ENCODE data around the gene EHBP1. TPM values are rescaled to one million over a fixed set of nuclear protein-coding genes. Genes with fewer than 3 reads are reported as not detected.

Gene EHBP1
- polyA plus RNA-seq, 3 donors, result 4.2 to 6.1 (median 6.0) TPM

DNA sequence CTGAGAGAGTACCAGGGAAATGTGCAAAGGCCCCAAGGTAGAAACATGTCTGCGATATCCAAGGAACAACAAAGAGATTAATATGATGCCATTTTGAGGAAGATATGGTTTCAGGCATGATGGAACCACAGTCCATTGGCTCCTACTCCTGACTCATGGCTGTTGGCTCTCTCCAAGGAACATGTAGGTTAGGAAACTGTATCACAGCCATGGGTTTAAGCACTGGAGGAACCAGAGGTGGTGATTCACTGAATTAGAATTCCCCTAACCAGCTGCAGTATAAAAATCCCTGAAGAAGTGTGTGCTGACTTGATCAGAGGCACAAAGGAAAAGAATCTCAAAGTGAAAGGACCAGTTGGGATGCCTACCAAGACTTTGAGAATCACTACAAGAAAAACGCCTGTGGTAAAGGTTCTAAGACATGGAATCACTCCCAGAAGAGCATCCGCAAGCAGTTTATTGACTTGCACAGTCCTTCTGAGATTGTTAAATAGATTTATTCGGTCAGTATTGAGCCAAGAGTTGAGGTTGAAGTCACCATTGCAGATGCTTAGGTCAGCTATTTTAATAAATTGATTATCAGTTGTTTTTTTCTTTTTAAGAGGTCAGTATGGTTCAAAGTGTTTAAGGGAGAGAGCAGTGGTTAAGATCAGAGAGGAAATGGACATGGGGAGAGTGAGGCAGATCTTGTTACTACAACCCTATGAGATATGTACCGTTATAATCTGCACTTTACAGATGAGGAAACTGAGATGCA lies 234.4 kb downstream of the EHBP1 start:
- Histone ChIP-seq H2AFZ (ENCODE audit: insufficient read depth, low read depth, low read length, poor library complexity, severe bottlenecking) (no peak overlapping the region), H3K4me2 (replicated peaks; ENCODE audit: extremely low read depth, low read length, poor library complexity, severe bottlenecking) (no peak overlapping the region), H3K27me3 (ENCODE audit: control insufficient read depth in 2 of 2, insufficient read depth in 2 of 2, low read length in 2 of 2) (no peaks in the 10 kb centered on the region), H3K9me3 (replicated peaks in 1 of 2; ENCODE audit: control insufficient read depth in 1 of 2, insufficient read depth in 1 of 2, low read length in 2 of 2) (no peaks in the 10 kb centered on the region), H3K36me3 (replicated peaks in 1 of 2; ENCODE audit: control insufficient read depth in 1 of 2, insufficient read depth in 2 of 2, low read length in 2 of 2) (peaks cover 0 to 6% of the 10 kb centered on the region in 2 donors), H3K9ac (ENCODE audit: insufficient read depth, low read length, poor library complexity, severe bottlenecking) (no peak overlapping the region), H4K20me1 (ENCODE audit: insufficient read depth, low read length) (no peaks in the 10 kb centered on the region), H3K4me1 (ENCODE audit: control insufficient read depth in 1 of 2, insufficient read depth in 2 of 2, low read length in 2 of 2) (no peaks in the 10 kb centered on the region), H3K27ac (ENCODE audit: low read depth in 1 of 2, low read length in 2 of 2) (no peak overlapping the region), H3K4me3 (replicated peaks in 1 of 3; ENCODE audit: low read depth in 2 of 3, low read length in 3 of 3) (no peak overlapping the region), H3K79me2 (ENCODE audit: insufficient read depth, low read length) (no peaks in the 10 kb centered on the region)
- Mint-ChIP-seq H3K27ac (no peak overlapping the region), H3K4me1 (no peaks in the 10 kb centered on the region), H3K4me3 (no peak overlapping the region), H3K36me3 (peaks cover 0 to 5% of the 10 kb centered on the region in 2 donors), H3K9me3 (no peaks in the 10 kb centered on the region), H3K27me3 (ENCODE audit: low read depth in 3 of 3) (no peaks in the 10 kb centered on the region)
- TF ChIP-seq, protein P1, sequence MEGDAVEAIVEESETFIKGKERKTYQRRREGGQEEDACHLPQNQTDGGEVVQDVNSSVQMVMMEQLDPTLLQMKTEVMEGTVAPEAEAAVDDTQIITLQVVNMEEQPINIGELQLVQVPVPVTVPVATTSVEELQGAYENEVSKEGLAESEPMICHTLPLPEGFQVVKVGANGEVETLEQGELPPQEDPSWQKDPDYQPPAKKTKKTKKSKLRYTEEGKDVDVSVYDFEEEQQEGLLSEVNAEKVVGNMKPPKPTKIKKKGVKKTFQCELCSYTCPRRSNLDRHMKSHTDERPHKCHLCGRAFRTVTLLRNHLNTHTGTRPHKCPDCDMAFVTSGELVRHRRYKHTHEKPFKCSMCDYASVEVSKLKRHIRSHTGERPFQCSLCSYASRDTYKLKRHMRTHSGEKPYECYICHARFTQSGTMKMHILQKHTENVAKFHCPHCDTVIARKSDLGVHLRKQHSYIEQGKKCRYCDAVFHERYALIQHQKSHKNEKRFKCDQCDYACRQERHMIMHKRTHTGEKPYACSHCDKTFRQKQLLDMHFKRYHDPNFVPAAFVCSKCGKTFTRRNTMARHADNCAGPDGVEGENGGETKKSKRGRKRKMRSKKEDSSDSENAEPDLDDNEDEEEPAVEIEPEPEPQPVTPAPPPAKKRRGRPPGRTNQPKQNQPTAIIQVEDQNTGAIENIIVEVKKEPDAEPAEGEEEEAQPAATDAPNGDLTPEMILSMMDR (IDR thresholded peaks at IDR 0.05), result no peak
- 96% methylated on average over 3 of the region's 5 CpGs for WGBS (ENCODE audit: insufficient coverage)
- intact Hi-C loops (cut with micrococcal nuclease), result no loop called here
- DNase-seq, result peak in 1 of 3 donors; percentile 6

DNA sequence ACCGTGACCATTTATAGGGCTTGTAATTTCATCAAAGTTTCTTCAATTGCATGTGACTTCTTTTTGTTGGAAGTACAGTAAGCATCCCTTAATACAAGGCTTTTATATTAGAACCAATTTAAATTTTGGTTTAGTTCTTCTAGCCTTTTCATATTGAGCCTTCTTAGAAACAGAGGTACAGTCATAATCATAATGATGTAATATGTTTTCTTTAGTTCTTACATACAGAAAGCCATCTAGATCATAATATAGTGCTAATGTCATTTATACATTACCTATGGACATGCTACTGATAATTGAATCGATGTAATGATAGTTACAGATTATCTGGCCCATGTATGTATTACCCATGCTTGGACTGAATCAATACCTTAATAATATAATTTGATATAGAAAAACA lies 235.2 kb downstream of the EHBP1 start:
- TF ChIP-seq, protein P1 (IDR thresholded peaks at IDR 0.05), result no peak
- Histone ChIP-seq H3K27me3 (ENCODE audit: control insufficient read depth in 2 of 2, insufficient read depth in 2 of 2, low read length in 2 of 2) (no peaks in the 10 kb centered on the region), H3K27ac (ENCODE audit: low read depth in 1 of 2, low read length in 2 of 2) (no peak overlapping the region), H3K4me1 (ENCODE audit: control insufficient read depth in 1 of 2, insufficient read depth in 2 of 2, low read length in 2 of 2) (no peaks in the 10 kb centered on the region), H3K79me2 (ENCODE audit: insufficient read depth, low read length) (no peaks in the 10 kb centered on the region), H3K4me2 (replicated peaks; ENCODE audit: extremely low read depth, low read length, poor library complexity, severe bottlenecking) (no peak overlapping the region), H3K4me3 (replicated peaks in 1 of 3; ENCODE audit: low read depth in 2 of 3, low read length in 3 of 3) (no peak overlapping the region), H3K9ac (ENCODE audit: insufficient read depth, low read length, poor library complexity, severe bottlenecking) (no peak overlapping the region), H4K20me1 (ENCODE audit: insufficient read depth, low read length) (no peaks in the 10 kb centered on the region), H3K9me3 (replicated peaks in 1 of 2; ENCODE audit: control insufficient read depth in 1 of 2, insufficient read depth in 1 of 2, low read length in 2 of 2) (no peaks in the 10 kb centered on the region), H3K36me3 (replicated peaks in 1 of 2; ENCODE audit: control insufficient read depth in 1 of 2, insufficient read depth in 2 of 2, low read length in 2 of 2) (peaks cover 0 to 6% of the 10 kb centered on the region in 2 donors), H2AFZ (ENCODE audit: insufficient read depth, low read depth, low read length, poor library complexity, severe bottlenecking) (no peak overlapping the region)
- no CpG with 5 or more reads among the region's 2 CpGs for WGBS (ENCODE audit: insufficient coverage)
- no peak for DNase-seq
- H3K9me3 Mint-ChIP-seq, result no peaks in the 10 kb centered on the region
- no peaks in the 10 kb centered on the region for H3K27me3 Mint-ChIP-seq (ENCODE audit: low read depth in 3 of 3)
- intact Hi-C loops (cut with micrococcal nuclease), result no loop called here
- H3K36me3 Mint-ChIP-seq, result peaks cover 0 to 5% of the 10 kb centered on the region in 2 donors
- no peak overlapping the region for H3K4me3 Mint-ChIP-seq
- H3K27ac Mint-ChIP-seq, result no peak overlapping the region
- H3K4me1 Mint-ChIP-seq, result no peaks in the 10 kb centered on the region

All from CD14-positive monocyte (primary cell).